ENCODE data around the gene GFOD2.
"Not testable (repeated sequence)": the region's sequence is repeated elsewhere in the genome, so short reads cannot be mapped to it uniquely, and the experiment has no call there.

Gene GFOD2

GRCh38 chr16:67703626-67704025 is 15.5 kb downstream of the GFOD2 start:
- CTCF ChIA-PET: no interaction called here
- no peak overlapping the region for H3K27ac ChIP-seq
- POLR2A ChIA-PET (ENCODE audit: low non-redundant PET): no interaction called here
- DNase-seq (ENCODE audit: low spot score): no peak
- TF ChIP-seq CTCF (conservative IDR thresholded peaks at IDR 0.05; ENCODE audit: low read depth): no peak

- ChIA-PET POLR2A (ENCODE audit: low non-redundant PET) (no interaction called here), CTCF (interaction anchor here (0.6 to 1.0 kb wide), 4 partner anchors 98 to 435 kb away, joined by 3 to 7 read pairs (median 5); no protein-coding TSS in a partner anchor)
- H3K27ac ChIP-seq: no peak overlapping the region
- no peak for TF ChIP-seq CTCF (conservative IDR thresholded peaks at IDR 0.05; ENCODE audit: low read depth)
- DNase-seq (ENCODE audit: low spot score): no peak
Measured at GRCh38 chr16:67702130-67702529, 17.0 kb downstream of the GFOD2 start.

GRCh38 chr16:67701420-67701819 is 17.7 kb downstream of the GFOD2 start:
- CTCF ChIA-PET: interaction anchor here (0.6 to 1.0 kb wide), 2 partner anchors 98 to 115 kb away, joined by 5 to 7 read pairs; no protein-coding TSS in a partner anchor
- POLR2A ChIA-PET (ENCODE audit: low non-redundant PET): no interaction called here
- TF ChIP-seq CTCF (conservative IDR thresholded peaks at IDR 0.05; ENCODE audit: low read depth): no peak
- no peak overlapping the region for H3K27ac ChIP-seq
- no peak for DNase-seq (ENCODE audit: low spot score)

GRCh38 chr16:67699265-67699664 is 19.9 kb downstream of the GFOD2 start:
- CTCF ChIA-PET: no interaction called here
- H3K27ac ChIP-seq: no peak overlapping the region
- TF ChIP-seq CTCF (conservative IDR thresholded peaks at IDR 0.05; ENCODE audit: low read depth): no peak
- no peak for DNase-seq (ENCODE audit: low spot score)
- POLR2A ChIA-PET (ENCODE audit: low non-redundant PET): no interaction called here

GRCh38 chr16:67697422-67698185 is 21.5 kb downstream of the GFOD2 start:
- ChIA-PET POLR2A (ENCODE audit: low non-redundant PET) (no interaction called here), CTCF (no interaction called here)
- no peak overlapping the region for H3K27ac ChIP-seq
- TF ChIP-seq CTCF (conservative IDR thresholded peaks at IDR 0.05; ENCODE audit: low read depth): no peak
- no peak for DNase-seq (ENCODE audit: low spot score)

- DNase-seq (ENCODE audit: low spot score): no peak
- no peak overlapping the region for H3K27ac ChIP-seq
- POLR2A ChIA-PET (ENCODE audit: low non-redundant PET): interaction anchor here (0.6 kb wide), 1 partner anchor 214 kb away, joined by 4 read pairs; the partner anchor contains the start of gene ATP6V0D1
- no peak for TF ChIP-seq CTCF (conservative IDR thresholded peaks at IDR 0.05; ENCODE audit: low read depth)
- CTCF ChIA-PET: interaction anchor here (1.1 kb wide), 1 partner anchor 122 kb away, joined by 4 read pairs; no protein-coding TSS in a partner anchor
Measured at GRCh38 chr16:67694611-67695010, 24.5 kb downstream of the GFOD2 start.

GRCh38 chr16:67693517-67694285 is 25.4 kb downstream of the GFOD2 start:
- H3K27ac ChIP-seq; DNase-seq (ENCODE audit: low spot score); POLR2A ChIA-PET (ENCODE audit: low non-redundant PET): not testable (repeated sequence)
- CTCF ChIA-PET: interaction anchor here (1.1 kb wide), 1 partner anchor 123 kb away, joined by 4 read pairs; no protein-coding TSS in a partner anchor

All from RWPE1 (cell line).